Inflammatory macrophage treated with lipopolysaccharide for 1 hour (primary cell): ENCODE results near the gene GMDS.
"Not testable (repeated sequence)": the region's sequence is repeated elsewhere in the genome, so short reads cannot be mapped to it uniquely, and the experiment has no call there.

Source experiments
- DNase-seq, 2 donors: peaks; one replicate each; pipeline ENCODE4 v3.0.0-alpha.2; 2020 to 2022

Gene GMDS

DNA sequence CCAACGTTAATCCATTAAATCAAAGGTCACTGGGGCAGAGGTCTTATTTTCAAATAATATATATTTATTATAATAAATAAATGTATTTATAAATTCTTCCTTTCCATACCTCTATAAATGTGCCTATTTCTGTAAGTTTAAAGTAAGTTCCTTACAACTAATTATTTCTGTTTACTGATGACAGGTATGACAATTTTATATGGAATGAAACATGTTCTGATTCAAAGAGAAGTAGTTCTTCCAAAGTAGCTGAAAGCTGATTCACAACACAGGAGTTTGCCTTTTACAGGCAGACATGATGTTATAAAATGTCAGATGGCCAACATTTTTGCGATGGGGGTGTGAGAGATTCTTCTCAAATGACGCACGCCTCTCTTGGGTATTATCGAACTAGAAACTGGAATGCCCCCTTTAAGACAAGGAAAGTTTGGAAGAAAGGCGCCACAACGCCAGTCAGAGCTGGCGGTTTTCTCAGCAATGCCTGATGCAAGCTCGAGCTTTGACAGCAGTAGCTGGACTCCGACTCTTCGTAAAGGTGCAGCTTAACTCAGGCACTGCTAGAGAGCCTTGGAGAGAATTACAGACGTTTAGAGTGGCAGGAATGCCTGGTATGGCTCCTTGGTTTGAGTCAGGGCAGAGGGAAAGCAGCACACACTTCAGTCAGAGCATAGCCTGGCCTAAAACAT, 543.6 kb downstream of the GMDS start:
- DNase-seq, result no peak

DNA sequence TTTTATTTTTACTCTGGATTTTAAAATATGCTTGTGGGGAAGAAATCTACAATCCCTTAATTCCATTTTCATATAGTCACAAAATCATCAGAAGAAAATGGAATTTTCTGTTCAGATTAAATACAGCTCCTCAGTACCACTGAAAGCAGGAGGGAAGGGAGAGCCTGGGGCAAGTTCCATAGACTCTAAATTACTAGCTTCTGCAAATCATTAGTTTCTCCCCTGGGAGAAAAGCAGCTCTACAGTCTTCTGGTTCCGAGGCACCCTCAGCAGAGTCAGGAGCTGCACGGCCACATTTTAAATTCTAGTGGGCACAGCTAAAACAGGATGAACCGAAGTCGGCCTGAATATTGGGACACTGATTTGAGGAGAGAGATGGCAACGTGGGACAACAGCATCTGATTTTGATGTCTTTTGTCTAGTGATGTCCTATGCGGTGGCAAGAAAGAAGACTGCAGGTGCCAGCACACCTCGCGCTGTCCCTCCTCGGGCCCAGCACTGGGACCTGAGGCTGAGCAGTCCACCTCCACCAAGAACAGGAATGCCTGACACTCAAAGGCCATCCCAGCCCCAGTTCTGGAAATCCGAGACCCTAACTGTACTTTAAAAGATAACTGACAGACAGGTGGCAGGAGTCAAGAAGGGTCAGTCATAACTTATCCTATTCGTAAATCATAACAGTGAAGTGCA, 545.0 kb downstream of the GMDS start:
- DNase-seq, result no peak

DNA sequence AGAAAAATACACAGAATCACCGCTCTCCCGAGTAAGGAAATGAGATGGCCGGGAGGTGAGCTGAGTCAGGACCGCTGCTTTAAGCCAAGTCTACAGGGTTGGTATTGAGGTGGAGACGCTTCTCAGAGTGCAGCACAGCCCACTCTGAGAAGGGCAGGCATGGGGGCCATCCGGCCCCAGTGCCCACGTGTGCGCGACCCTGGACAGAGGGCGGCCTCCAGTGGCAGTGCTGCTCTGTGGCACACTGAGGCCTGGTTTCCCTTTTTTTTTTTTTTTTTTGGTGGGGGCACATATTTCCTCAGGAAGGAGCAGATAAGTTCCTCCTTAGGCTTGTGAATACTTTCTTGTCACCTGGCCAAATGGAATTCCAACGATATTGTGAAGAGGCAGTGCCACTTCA, 546.9 kb downstream of the GMDS start:
- DNase-seq, result no peak

DNA sequence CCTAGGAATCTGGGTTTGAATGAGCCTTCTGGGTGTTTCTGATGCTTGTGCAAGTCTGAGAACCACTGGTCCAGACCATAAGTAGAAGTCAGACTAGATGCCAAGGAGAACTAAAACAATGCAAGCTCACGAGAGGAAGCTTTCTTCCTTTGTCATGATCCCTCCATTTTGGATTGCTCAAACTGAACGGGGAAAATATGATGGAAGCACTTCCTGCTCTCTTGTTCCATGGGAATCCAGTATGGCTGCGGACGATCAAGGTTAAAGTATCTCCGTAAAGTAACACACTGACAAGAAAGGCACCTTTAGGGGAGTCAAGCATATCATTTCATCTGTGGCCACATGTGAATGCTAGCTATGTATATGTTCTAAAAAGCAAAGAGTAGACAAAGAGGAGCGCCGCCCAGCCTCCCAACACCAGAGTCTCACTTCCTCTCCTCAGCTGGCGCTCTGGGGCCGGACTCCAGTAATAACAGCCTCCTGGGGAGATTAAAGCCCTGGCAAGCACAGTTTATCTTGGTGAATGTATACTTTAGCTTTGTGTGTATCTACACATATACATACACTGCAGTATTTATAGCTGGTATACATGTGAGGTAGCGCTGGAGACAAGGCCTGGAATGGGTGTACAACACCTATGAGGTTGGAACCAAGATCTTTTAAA, 547.6 kb downstream of the GMDS start:
- DNase-seq, result no peak

DNA sequence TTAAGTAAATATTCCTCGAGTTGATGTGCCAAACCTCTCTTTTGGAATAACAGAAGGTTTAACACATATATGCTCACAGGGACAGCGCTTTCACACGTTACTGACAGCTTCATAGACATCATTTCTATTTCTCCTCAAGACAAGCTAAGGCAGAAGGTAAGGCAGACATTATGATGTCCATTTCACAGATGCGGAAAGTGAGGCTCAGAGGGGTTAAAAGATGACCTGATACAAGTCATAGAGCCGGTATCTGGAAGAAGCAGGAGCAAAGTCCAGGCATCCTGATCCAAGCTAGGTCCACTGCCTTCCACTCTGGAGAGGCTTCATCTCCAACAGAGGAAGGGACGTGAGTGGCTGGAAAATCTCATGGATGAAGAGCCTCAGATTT, 548.9 kb downstream of the GMDS start:
- no peak for DNase-seq

DNA sequence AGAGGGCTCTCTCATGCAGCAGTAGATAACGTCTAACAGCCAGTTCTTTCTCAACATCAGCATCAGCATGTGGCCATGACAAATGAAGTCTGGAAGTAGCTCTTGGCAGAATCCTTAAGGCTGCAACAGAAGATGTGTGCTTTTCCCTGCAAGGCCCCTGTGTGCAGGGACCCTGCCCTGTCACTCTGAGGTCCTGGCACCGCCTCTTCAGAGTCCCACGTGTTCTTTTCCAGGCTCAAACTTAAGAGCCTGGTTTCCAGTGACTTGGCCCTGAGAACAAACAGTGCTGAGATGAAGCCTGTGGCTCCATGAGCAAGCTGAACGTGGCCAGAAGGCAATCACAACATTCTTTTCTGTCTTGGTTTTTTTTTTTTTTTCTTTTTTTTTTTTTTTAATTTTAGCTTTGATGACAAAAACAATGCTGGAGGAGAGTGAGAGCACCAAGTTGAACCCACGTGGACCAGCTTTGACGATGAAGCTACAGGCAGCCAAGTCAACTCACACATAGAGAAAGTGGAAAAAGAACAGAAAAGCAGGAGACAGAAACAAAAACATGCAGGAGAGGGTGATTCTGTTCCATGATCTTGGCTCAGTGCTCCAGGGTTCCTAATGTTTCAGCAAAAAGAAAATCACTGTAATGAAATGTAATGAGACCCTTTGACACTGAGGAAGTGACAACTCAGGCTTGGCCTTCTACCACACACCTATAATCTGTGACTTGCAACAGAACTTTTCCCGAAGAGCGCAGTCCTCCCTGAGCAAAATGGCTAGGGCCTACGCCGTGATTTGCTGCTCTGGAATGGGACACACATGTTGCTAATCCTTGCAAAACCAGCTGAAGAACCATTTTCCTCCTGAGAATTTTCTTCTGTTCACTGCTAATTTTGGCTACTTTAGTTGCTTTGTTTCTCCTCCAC, 549.6 kb downstream of the GMDS start:
- no peak for DNase-seq

DNA sequence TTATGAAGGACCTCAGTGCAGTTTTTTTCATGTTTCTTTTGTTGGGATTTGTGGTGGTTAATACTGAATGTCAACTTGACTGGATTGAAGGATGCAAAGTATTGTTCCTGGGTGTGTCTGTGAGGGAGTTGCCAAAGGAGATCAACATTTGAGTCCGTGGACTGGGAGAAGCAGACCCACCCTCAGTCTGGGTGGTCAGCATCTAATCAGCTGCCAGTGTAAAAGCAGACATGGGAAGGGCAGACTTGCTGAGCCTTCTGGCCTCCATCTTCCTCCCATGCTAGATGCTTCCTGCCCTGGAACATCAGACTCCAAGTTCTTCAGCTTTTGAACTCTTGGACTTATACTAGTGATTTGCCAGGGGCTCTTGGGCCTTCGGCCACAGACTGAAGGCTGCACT, 553.6 kb downstream of the GMDS start:
- DNase-seq, result not testable (repeated sequence)

DNA sequence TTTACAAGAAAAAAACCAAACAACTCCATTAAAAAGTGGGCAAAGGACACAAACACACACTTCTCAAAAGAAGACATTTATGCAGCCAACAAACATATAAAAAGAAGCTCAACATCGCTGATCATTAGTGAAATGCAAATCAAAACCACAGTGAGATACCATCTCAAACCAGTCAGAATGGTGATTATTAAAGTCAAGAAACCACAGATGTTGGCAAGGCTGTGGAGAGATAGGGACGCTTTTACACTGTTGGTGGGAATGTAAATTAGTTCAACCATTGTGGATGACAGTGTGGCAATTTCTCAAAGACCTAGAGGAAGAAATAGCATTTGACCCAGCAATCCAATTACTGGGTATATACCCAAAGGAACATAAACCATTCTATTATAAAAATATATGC, 554.7 kb downstream of the GMDS start:
- DNase-seq, result not testable (repeated sequence)

DNA sequence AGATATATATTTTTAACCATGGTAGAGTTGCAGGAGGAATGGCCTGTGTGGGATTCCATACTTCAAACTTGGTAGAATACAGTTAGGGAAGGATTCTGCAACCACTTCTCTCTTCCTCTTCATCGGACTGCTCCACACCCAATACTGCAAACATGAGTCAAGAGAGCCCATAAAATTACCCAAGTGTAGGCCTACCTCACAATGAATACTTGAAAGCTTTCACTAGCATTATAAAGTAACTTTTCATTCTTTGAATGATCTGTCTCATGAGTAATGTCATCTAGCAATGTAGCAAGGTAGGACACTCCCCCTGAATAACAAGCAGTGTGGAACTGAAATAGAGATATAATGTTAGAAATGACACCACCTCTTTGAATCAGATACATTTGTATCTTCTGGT, 556.3 kb downstream of the GMDS start:
- DNase-seq, result peak; percentile 18 to 34

DNA sequence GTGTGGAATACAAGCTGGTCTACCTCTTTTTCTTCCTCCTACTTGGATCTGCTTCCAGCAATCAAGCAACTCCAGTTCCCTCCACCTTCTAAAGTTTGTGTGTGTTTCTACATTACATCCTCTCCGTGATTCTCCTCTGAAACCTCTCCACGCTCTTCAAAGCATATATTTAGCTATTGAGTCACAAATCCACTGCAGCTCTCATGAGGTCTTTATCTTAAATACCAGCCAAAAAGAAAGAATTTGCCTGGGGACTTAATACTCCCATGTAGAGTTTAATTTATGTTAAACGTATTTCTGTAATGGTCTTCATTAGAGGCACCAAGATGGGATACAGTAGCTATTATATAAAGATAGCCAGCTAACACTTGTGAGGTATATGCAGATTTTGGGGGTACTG, 557.0 kb downstream of the GMDS start:
- DNase-seq, result no peak

DNA sequence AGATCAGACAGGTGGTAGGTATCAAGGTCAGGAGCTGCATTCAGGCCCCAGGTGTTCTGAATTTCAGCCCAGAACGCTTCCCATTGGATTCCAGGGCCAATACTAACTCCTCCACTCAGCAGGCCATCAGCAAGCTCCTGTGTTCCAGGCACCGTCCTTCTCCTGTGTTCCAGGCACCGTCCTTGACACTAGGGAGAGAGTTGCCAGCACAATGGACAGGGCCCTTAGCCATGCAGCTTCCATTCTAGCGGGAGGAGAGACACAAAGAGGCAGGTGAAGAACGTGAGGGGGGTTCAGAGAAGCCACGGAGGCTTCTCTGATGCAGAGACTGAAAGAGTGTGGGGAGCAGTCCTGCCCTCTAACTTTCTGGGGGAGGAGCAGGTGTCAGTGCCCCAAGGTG, 558.0 kb downstream of the GMDS start:
- no peak for DNase-seq

DNA sequence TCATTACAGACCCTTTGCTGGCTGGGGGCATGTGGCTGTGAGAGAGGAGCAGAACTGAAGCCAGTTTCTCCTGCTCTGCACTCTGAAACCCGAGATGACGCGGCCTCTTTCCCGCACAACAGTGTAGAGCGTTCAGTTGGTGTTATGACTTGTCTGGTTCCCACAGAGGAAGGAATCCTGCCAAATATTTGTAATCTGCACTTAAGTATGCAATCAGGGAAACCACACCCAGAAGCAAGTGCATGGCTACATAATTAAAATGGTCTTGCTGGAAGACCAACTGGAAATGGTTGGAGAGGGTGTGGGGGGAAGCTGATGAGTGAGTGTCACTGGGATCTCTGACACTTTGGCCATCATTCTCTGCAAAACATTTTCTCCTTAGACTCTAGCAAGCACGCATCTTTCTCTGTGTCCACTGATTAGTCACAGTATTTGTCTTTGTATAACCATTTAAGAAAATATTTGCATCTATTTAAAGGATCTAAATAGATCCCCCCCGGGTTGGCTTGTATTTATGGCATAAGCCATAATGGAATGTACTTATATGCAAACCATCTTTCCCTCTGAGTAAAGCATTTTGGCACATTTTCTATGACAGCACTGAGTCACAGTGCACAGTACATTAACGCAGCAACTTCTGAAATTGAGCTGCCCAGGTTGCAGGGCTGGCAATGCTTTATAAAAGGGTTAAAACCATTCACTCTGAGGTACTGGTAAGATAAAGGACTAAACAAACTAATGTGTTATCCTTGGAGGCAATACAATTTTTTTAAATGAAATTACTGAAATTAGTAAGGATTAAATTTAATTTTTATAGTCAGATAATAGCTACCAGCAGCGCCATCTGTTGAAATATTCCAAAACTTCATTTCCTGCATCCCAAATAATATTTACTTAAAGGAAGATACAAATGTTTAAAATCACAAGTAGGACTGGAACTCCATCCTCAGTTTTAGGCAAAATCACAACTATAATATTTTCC, 559.0 kb downstream of the GMDS start:
- peak; percentile 16 to 36 for DNase-seq

DNA sequence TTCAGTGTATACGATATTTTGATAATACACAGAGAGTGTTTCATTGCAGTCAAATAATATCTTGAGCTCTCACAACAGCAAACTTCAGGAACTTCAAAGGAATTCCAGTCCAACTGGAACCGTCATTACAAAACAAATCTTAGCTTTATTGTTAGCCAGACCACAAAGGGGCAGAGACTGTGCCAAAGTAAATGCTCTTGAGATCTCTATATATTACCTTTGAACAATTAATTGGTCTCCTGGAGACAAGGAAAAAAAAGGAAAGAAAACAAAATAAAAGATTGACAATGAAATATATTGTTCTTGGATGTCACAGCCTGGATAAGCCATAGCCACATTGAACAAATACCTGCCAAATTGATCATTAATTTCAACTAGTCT, 565.7 kb downstream of the GMDS start:
- DNase-seq, result no peak

DNA sequence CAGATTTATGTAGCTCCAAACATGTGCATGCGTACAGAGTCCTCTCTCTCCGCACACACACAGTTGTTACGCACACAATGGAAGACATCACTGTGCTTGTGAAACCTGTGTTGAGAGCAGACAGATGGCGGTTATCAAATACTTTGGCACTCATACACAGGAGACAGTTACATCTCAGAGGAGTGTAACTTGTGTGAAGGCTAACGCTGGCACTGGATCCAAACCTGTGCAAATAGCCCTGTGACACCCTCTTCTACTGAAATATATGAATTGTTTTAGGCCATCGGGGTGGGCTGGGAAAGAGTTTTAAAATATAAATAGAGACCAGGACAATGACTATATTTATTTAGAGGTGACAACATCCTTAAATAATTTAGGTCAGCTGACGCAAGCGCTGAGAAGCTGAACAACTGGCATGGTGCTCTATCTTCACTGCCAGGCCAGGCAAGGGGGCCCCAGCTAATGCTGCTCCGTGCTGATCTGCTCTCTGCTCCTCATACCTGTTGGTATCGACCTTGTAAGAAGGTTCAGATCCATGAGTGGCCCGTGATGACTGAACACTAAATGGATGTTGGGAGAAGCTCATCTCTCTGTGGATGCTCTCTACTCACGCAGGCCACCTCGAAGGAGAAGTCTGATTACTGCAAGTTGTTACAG, 566.2 kb downstream of the GMDS start:
- no peak for DNase-seq

DNA sequence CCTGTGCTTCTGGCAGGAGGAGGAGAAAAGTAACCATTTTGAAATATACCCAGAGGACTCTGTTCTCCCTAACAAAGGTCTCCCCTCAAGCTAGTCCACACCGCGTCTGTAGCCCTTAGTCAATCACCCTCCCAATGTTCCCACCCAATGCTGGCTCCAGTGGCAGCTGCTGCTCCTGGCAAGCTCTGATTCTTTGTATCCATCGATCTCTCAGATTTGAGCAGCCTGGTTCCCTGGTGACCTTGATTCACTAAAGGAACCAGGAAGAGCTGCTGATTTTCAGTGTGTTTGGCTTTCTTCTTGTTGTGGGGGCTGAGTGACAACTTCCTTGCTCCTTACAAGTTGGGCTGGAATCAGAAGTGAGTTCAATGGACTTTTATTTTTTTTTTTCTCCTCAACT, 567.2 kb downstream of the GMDS start:
- no peak for DNase-seq

DNA sequence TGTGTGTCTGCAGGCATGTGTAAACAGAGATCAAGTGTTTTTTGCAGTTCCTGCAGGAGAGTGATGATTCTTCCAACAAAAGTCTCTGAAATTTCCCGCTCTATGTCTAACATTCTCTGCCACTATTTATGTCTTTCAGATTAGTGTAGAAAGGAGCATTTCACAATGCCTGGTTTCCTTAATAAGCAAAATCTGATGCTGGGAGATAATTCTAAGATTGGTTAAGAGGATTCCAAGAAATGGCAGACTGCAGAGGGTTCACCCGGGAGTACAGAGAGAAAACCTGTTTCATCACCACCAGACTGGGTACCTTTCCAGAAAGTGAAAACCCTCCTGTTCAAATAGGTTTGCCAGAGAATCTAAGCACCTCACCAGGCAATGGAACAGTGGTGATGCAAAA, 573.0 kb downstream of the GMDS start:
- no peak for DNase-seq

DNA sequence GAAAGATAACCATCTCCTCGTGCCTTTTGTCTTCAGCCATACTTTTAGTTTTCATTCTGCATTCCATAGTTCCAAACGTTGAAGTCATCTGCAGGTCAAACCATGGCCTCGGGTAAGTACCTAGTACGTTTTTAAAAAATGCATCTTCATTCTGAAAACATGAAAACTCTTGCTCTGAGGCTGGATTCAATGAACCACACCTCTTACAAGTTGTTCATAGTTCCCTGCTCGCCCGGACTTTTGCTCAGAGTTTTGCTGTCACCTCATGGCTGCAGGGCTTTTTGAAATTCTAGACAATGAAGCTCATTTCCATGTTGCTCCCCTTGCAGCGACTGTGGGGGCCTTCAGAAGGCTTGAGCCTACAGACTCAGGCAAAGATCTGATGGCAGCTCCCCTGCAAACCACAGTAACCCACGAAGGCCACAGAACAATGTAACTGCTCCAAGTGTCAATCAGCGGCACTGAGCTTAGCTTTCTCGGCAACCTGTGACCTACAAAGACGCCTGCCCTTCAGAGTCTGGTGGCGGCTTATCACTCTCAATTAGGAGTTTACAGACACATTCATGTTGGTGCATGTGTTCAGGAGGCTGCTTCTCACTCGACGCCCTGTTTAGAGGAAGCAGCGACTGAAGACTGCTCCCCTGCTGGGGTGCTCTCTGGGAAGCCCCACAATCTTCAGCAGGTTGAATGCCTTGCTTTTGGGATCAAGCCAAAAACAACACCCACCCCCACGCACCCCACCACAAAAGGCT, 574.5 kb downstream of the GMDS start:
- DNase-seq, result no peak

DNA sequence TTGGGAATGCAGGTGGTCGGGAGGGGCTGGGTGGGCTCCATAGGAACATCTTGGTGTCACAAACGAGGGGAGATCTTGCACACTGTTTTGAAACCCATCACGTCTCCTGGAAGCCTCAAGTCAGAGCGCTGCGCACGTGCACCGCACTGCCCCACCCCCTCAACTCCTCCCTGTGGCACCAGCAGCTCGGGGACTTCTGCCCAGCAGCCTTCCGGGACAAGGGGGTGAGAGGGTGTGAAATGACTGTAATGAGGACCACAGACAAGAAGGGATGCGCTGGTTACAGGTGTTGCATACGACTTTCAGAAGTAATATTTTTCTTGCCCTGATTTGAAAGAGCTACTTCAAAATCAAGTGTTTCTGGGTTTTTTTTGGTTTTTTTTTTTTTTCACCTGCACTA, 575.4 kb downstream of the GMDS start:
- no peak for DNase-seq

DNA sequence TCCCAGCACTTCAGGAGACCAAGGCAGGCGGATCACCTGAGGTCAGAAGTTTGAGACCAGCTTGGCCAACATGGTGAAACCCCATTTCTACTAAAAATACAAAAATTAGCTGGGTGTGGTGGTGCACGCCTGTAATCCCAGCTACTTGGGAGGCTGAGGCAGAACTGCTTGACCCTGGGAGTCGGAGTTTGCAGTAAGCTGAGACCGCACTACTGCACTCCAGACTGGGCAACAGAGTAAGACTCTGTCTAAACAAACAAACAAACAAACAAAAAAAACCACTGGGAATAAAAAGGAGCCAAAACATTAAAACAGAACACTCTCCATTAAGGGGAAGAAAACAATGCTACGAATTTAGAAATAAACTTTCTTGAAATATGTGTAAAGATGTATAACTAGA, 576.9 kb downstream of the GMDS start:
- DNase-seq, result not testable (repeated sequence)

DNA sequence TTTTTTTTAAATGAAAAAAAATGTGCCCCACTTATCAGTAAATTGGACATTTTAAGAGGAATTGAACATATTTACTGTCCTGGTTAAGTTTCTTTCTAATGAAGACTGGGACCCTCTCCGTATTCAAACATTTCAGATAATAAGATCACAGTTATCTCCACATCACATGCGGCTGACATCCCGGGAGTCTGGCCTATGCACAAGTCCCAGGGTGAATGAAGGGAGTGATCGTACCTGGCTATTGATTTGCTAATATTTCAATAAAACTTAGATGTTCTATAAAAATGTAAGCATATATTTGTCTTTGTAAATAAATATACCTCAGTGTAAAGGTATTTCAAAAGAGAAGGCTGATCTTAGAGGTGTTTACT, 577.6 kb downstream of the GMDS start:
- DNase-seq, result no peak
